B cell (primary cell): ENCODE results near the gene SOAT2. TPM values are rescaled to one million over a fixed set of nuclear protein-coding genes. Genes with fewer than 3 reads are reported as not detected.

Source experiments
- ATAC-seq: fragments of 200-7000 bp; cut with Tn5 transposase; one replicate; pipeline ENCODE4 v1.10.0; 2021; ENCODE audit warnings: low read depth, mild to moderate bottlenecking, moderate number of reproducible peaks, moderate library complexity
- CTCF ChIA-PET: fragments of 350-600 bp; sonication (Branson Sonifier 250); formaldehyde crosslinking; loops from one replicate; lab custom pipeline; 2021; ENCODE audit warnings: antibody characterized with exemption, inconsistent platforms; lab: Charles Lee
- POLR2A ChIA-PET: fragments of 350-600 bp; sonication (Branson Sonifier 250); formaldehyde crosslinking; loops from one replicate; lab custom pipeline; 2021; ENCODE audit warnings: antibody characterized with exemption; lab: Charles Lee
- DNase-seq: peaks from one replicate; pipeline ENCODE4 v3.0.0; 2013
- H2AFZ ChIP-seq: 2 replicates; pipeline ENCODE4 v1.6.1; 2012; ENCODE audit warnings: mild to moderate bottlenecking, low read depth, low read length; ENCODE audit not compliant: insufficient read depth, poor library complexity, severe bottlenecking
- H3K27ac ChIP-seq, 2 donors: 1 replicate in 1 of 2; 2 replicates in 1 of 2; pipeline ENCODE4 v1.5.1; 2012 to 2013; ENCODE audit warnings: low read length in 2 of 2, mild to moderate bottlenecking in 2 of 2, moderate library complexity in 1 of 2
- H3K27me3 ChIP-seq, 4 experiments: fragments of 200-600 bp in 1 of 4; sonication (generic) in 1 of 4; replicated peaks in 1 of 4; 1 replicate in 2 of 4; 2 replicates in 2 of 4; pipeline versions ENCODE4 v1.6.1 to v1.7.0; 2013 to 2016; ENCODE audit warnings: low read length in 3 of 4, mild to moderate bottlenecking in 2 of 4, mixed read lengths in 1 of 4, moderate library complexity in 1 of 4; ENCODE audit not compliant: insufficient read depth in 4 of 4, control insufficient read depth in 3 of 4; ENCODE audit errors: control extremely low read depth in 1 of 4
- H3K36me3 ChIP-seq, 2 experiments: replicated peaks in 1 of 2; 1 replicate in 1 of 2; 2 replicates in 1 of 2; pipeline versions ENCODE4 v1.6.1 to v1.7.1; 2013; ENCODE audit warnings: low read length in 1 of 2; ENCODE audit not compliant: insufficient read depth in 2 of 2, control insufficient read depth in 1 of 2; ENCODE audit errors: control extremely low read depth in 1 of 2, extremely low read depth in 1 of 2
- H3K4me1 ChIP-seq, 2 donors: fragments of 200-600 bp in 1 of 2; sonication (generic) in 1 of 2; 1 replicate in 1 of 2; 2 replicates in 1 of 2; pipeline versions ENCODE4 v1.5.1 to v1.6.1; 2013 to 2017; ENCODE audit warnings: low read length in 2 of 2; ENCODE audit not compliant: control insufficient read depth in 2 of 2, insufficient read depth in 2 of 2
- H3K4me2 ChIP-seq: replicated peaks from 2 replicates; pipeline ENCODE3; 2012; ENCODE audit warnings: mild to moderate bottlenecking, low read depth, low read length; ENCODE audit not compliant: poor library complexity, severe bottlenecking
- H3K4me3 ChIP-seq, 5 experiments: fragments of 200-600 bp in 1 of 5; sonication (generic) in 1 of 5; 1 replicate in 3 of 5; 2 replicates in 2 of 5; pipeline versions ENCODE4 v1.5.1 to v1.7.0; 2011 to 2016; ENCODE audit warnings: low read length in 4 of 5, mild to moderate bottlenecking in 4 of 5, low read depth in 2 of 5, control low read depth in 1 of 5, moderate library complexity in 1 of 5; ENCODE audit not compliant: insufficient read depth in 1 of 5; ENCODE audit errors: control extremely low read depth in 1 of 5, extremely low read depth in 1 of 5
- H3K79me2 ChIP-seq: fragments of 200-600 bp; sonication (generic); one replicate; pipeline ENCODE4 v1.6.0; 2016; ENCODE audit warnings: low read length; ENCODE audit not compliant: control insufficient read depth, insufficient read depth
- H3K9ac ChIP-seq: fragments of 200-600 bp; sonication (generic); 2 replicates; pipeline ENCODE4 v1.6.1; 2017; ENCODE audit warnings: mild to moderate bottlenecking, low read length, moderate library complexity
- H3K9me3 ChIP-seq, 3 donors: one replicate each; pipeline versions ENCODE4 v1.6.1 to v1.7.1; 2013; ENCODE audit warnings: low read length in 2 of 3; ENCODE audit not compliant: control insufficient read depth in 2 of 3, insufficient read depth in 1 of 3; ENCODE audit errors: control extremely low read depth in 1 of 3
- H4K20me1 ChIP-seq: 2 replicates; pipeline ENCODE4 v1.6.0; 2012; ENCODE audit warnings: mild to moderate bottlenecking, low read length; ENCODE audit not compliant: insufficient read depth, control insufficient read depth, poor library complexity, severe bottlenecking
- H3K27ac Mint-ChIP-seq: one replicate; pipeline ENCODE4 v1.8.0; 2021; ENCODE audit warnings: mixed read lengths
- H3K27me3 Mint-ChIP-seq: one replicate; pipeline ENCODE4 v1.8.0; 2021; ENCODE audit warnings: mixed read lengths
- H3K4me1 Mint-ChIP-seq: one replicate; pipeline ENCODE4 v1.8.0; 2021; ENCODE audit warnings: mixed read lengths
- H3K4me3 Mint-ChIP-seq: one replicate; pipeline ENCODE4 v1.8.0; 2021; ENCODE audit warnings: mixed read lengths
- H3K9me3 Mint-ChIP-seq: one replicate; pipeline ENCODE4 v1.8.0; 2022; ENCODE audit warnings: mixed read lengths; ENCODE audit not compliant: insufficient read depth
- CTCF ChIP-seq: fragments of 200-600 bp; IDR thresholded peaks from one replicate; pipeline ENCODE4 v1.8.0; 2022; ENCODE audit warnings: antibody characterized with exemption, mild to moderate bottlenecking
- EZH2 ChIP-seq: IDR thresholded peaks from 2 replicates; pipeline ENCODE4 v1.6.1; 2012; ENCODE audit warnings: borderline replicate concordance, low read depth, mild to moderate bottlenecking, moderate library complexity, low read length; ENCODE audit not compliant: insufficient read depth, poor library complexity, severe bottlenecking
- WGBS: methylation state at CpG from one replicate; pipeline ENCODE4 v1.1.5; 2013; ENCODE audit warnings: missing lambda C conversion rate; ENCODE audit not compliant: insufficient coverage; 5-methylcytosine and 5-hydroxymethylcytosine counted together
- intact Hi-C: fragments of 100-400 bp; cut with micrococcal nuclease; formaldehyde crosslinking; loops from one replicate; pipeline ENCODE4 v1.10.0; 2022
- polyA plus RNA-seq: library from polyadenylated mRNA; depleted of rRNA; stranded (reverse); fragments of >200 nt; gene quantifications from 2 replicates; pipeline ENCODE4 v1.2.3, GENCODE V29; 2012
- total RNA-seq, 2 donors: library from RNA; stranded (reverse); fragments of 120-200 nt in 1 of 2; gene quantifications; 1 replicate in 1 of 2; 2 replicates in 1 of 2; pipeline versions ENCODE4 v1.2.3 to v1.2.4, GENCODE V29; 2013 to 2022

The SOAT2 gene
- total and polyA plus RNA-seq, 2 donors (not counting 1 experiment from before 2014, with no cell fraction given), result 0.31 TPM; not detected in 1

GRCh38 chr12:53160000-53160399 is 56.7 kb downstream of the SOAT2 start:
- no peak overlapping the region for H3K27ac ChIP-seq
- H3K27me3 ChIP-seq, result no peaks in the 10 kb centered on the region
- H3K79me2 ChIP-seq, result no peaks in the 10 kb centered on the region
- no peak overlapping the region for H3K4me2 ChIP-seq
- Mint-ChIP-seq H3K27me3 (no peaks in the 10 kb centered on the region), H3K4me1 (peaks cover 4% of the 10 kb centered on the region), H3K4me3 (no peak overlapping the region), H3K27ac (no peak overlapping the region), H3K9me3 (no peaks in the 10 kb centered on the region)
- intact Hi-C loops, result loop anchor here (1.0 to 2.0 kb wide), 7 partner anchors 20 to 161 kb away; partner anchors contain the start of genes AAAS, CSAD, PFDN5 and ZNF740
- H3K36me3 ChIP-seq, result no peaks in the 10 kb centered on the region
- H3K9ac ChIP-seq, result no peak overlapping the region
- TF ChIP-seq EZH2 (no peak), CTCF (no peak)
- ATAC-seq (no peak), DNase-seq (no peak)
- ChIA-PET POLR2A (interaction anchor here (0.6 to 1.2 kb wide), 3 partner anchors 27 to 161 kb away, joined by 3 to 4 read pairs (median 4); partner anchors contain the start of gene AAAS), CTCF (interaction anchor here (0.7 to 8.4 kb wide), 30 partner anchors 8 to 514 kb away, joined by 3 to 141 read pairs (median 8); partner anchors contain the start of genes AAAS, CSAD, ESPL1 and ITGB7)
- H3K4me3 ChIP-seq, result no peak overlapping the region
- H4K20me1 ChIP-seq, result no peaks in the 10 kb centered on the region
- H3K9me3 ChIP-seq, result no peaks in the 10 kb centered on the region
- peaks cover 4 to 8% of the 10 kb centered on the region in 2 donors for H3K4me1 ChIP-seq
- 90% methylated on average over 10 of the region's 16 CpGs for WGBS
- H2AFZ ChIP-seq, result peak overlapping the region; percentile 70

- peaks cover 4 to 8% of the 10 kb centered on the region in 2 donors for H3K4me1 ChIP-seq
- Mint-ChIP-seq H3K27me3 (no peaks in the 10 kb centered on the region), H3K27ac (no peak overlapping the region), H3K9me3 (no peaks in the 10 kb centered on the region), H3K4me3 (no peak overlapping the region), H3K4me1 (peaks cover 4% of the 10 kb centered on the region)
- H3K27ac ChIP-seq, result no peak overlapping the region
- H3K4me3 ChIP-seq, result no peak overlapping the region
- H3K9ac ChIP-seq, result no peak overlapping the region
- no peaks in the 10 kb centered on the region for H3K9me3 ChIP-seq
- no peaks in the 10 kb centered on the region for H3K79me2 ChIP-seq
- CTCF ChIA-PET, result interaction anchor here (0.9 to 8.4 kb wide), 22 partner anchors 13 to 513 kb away, joined by 3 to 141 read pairs (median 16); partner anchors contain the start of genes AAAS, CSAD, ESPL1 and ITGB7
- no peaks in the 10 kb centered on the region for H3K27me3 ChIP-seq
- DNase-seq (no peak), ATAC-seq (no peak)
- POLR2A ChIA-PET, result interaction anchor here (0.6 kb wide), 1 partner anchor 26 kb away, joined by 3 read pairs; no protein-coding TSS in a partner anchor
- no peak overlapping the region for H3K4me2 ChIP-seq
- intact Hi-C loops, result no loop called here
- H3K36me3 ChIP-seq, result no peaks in the 10 kb centered on the region
- TF ChIP-seq EZH2 (no peak), CTCF (no peak)
- no peak overlapping the region for H2AFZ ChIP-seq
- WGBS, result 100% methylated on average over 2 of the region's 2 CpGs
- H4K20me1 ChIP-seq, result no peaks in the 10 kb centered on the region
Observed at GRCh38 chr12:53160673-53161072, 57.4 kb downstream of the SOAT2 start.
